Measurements from ENCODE around the gene RBBP4. TPM values are rescaled to one million over a fixed set of nuclear protein-coding genes. Genes with fewer than 3 reads are reported as not detected.
"Not testable (repeated sequence)": the region's sequence is repeated elsewhere in the genome, so short reads cannot be mapped to it uniquely, and the experiment has no call there.

The RBBP4 gene
- total RNA-seq, 1 experiment from 2014 or later: 242 TPM

DNA sequence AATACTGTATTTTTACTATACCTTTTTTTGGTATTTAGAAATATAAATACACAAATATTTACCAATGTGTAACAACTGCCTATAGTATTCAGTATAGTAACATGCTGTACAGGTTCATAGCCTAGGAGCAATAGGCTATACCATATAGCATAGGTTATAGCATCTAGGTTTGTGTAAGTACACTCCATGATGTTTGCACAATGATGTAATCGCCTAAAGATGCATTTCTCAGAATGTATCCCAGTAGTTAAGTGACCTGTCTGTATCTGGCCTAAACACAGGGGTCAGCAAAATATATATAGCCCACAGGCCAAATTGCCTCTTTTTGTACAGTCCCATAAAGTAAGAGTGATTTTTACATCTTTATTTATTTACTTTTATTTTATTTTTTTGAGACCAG lies 24.8 kb upstream of the RBBP4 start:
- CTCF ChIA-PET: no interaction called here
- BruUV-seq (replicated peaks): no TSS peak
- Mint-ChIP-seq H3K27ac (ENCODE audit: unreplicated experiment) (no peak overlapping the region), H3K36me3 (ENCODE audit: insufficient read depth, unreplicated experiment) (peaks cover 10% of the 10 kb centered on the region), H3K4me3 (ENCODE audit: low read depth, unreplicated experiment) (no peak overlapping the region), H3K4me1 (ENCODE audit: low read depth, unreplicated experiment) (no peaks in the 10 kb centered on the region), H3K27me3 (ENCODE audit: unreplicated experiment) (no peaks in the 10 kb centered on the region), H3K9me3 (ENCODE audit: low read depth, unreplicated experiment) (no peaks in the 10 kb centered on the region)
- no peak for DNase-seq
- TF ChIP-seq CTCF (IDR thresholded peaks at IDR 0.05; ENCODE audit: unreplicated experiment): no peak
- intact Hi-C loops (cut with micrococcal nuclease; ENCODE audit: unreplicated experiment): no loop called here

- no peak overlapping the region for H3K4me3 Mint-ChIP-seq (ENCODE audit: low read depth, unreplicated experiment)
- BruUV-seq (replicated peaks): no TSS peak
- no peak for TF ChIP-seq CTCF (IDR thresholded peaks at IDR 0.05; ENCODE audit: unreplicated experiment)
- no peak overlapping the region for H3K27ac Mint-ChIP-seq (ENCODE audit: unreplicated experiment)
- H3K36me3 Mint-ChIP-seq (ENCODE audit: insufficient read depth, unreplicated experiment): peaks cover 10% of the 10 kb centered on the region
- no peaks in the 10 kb centered on the region for H3K9me3 Mint-ChIP-seq (ENCODE audit: low read depth, unreplicated experiment)
- no peak for DNase-seq
- intact Hi-C loops (cut with micrococcal nuclease; ENCODE audit: unreplicated experiment): no loop called here
- no peaks in the 10 kb centered on the region for H3K27me3 Mint-ChIP-seq (ENCODE audit: unreplicated experiment)
- CTCF ChIA-PET: interaction anchor here (0.6 kb wide), 1 partner anchor 19 kb away, joined by 3 read pairs; no protein-coding TSS in a partner anchor
- no peaks in the 10 kb centered on the region for H3K4me1 Mint-ChIP-seq (ENCODE audit: low read depth, unreplicated experiment)
Measured at GRCh38 chr1:32627596-32628162, 23.3 kb upstream of the RBBP4 start.

DNA sequence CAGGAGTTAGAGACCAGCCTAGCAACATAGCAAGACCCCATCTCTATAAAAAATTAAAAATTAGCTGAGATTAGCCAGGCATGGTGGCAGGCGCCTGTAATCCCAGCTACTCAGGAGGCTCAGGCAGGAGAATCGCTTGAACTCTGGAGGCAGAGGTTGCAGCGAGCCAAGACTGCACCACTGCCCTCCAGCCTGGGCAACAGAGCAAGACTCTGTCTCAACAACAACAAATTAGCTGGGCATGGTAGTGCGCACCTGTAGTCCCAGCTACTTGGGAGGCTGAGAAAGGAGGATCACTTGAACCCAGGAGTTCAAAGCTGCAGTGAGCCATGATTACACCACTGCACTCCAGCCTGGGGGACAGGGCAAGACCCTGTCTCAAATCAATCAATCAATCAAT lies 20.8 kb upstream of the RBBP4 start:
- H3K27ac Mint-ChIP-seq (ENCODE audit: unreplicated experiment); H3K4me1 Mint-ChIP-seq (ENCODE audit: low read depth, unreplicated experiment); H3K36me3 Mint-ChIP-seq (ENCODE audit: insufficient read depth, unreplicated experiment); H3K9me3 Mint-ChIP-seq (ENCODE audit: low read depth, unreplicated experiment); H3K4me3 Mint-ChIP-seq (ENCODE audit: low read depth, unreplicated experiment); BruUV-seq (replicated peaks); DNase-seq; H3K27me3 Mint-ChIP-seq (ENCODE audit: unreplicated experiment); CTCF ChIA-PET; intact Hi-C loops (cut with micrococcal nuclease; ENCODE audit: unreplicated experiment): not testable (repeated sequence)

DNA sequence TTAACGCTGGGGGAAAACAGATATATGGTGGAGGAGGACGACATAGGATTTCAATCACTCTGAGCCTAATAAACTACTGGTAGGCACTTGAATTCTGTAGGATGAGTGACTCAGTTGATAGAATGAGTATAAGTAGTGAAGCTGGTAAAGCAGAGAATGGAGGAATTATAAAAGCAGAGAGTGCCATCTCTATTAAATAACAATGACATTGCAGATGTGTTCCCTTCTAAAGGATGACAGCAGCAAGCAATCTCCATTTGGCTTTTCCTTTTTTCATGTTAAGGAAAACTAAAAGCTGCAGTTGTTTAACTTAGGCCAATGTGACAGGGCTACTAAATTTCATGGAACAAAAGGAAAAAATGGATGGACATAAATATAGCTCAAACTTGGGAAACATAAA lies 18.2 kb upstream of the RBBP4 start:
- Mint-ChIP-seq H3K4me3 (ENCODE audit: low read depth, unreplicated experiment) (no peak overlapping the region), H3K9me3 (ENCODE audit: low read depth, unreplicated experiment) (no peaks in the 10 kb centered on the region), H3K36me3 (ENCODE audit: insufficient read depth, unreplicated experiment) (peaks cover 4% of the 10 kb centered on the region), H3K4me1 (ENCODE audit: low read depth, unreplicated experiment) (peaks cover 11% of the 10 kb centered on the region), H3K27ac (ENCODE audit: unreplicated experiment) (no peak overlapping the region), H3K27me3 (ENCODE audit: unreplicated experiment) (no peaks in the 10 kb centered on the region)
- intact Hi-C loops (cut with micrococcal nuclease; ENCODE audit: unreplicated experiment): no loop called here
- BruUV-seq (replicated peaks): no TSS peak
- no peak for TF ChIP-seq CTCF (IDR thresholded peaks at IDR 0.05; ENCODE audit: unreplicated experiment)
- CTCF ChIA-PET: no interaction called here
- no peak for DNase-seq

- H3K27me3 Mint-ChIP-seq (ENCODE audit: unreplicated experiment): no peaks in the 10 kb centered on the region
- no peak for TF ChIP-seq CTCF (IDR thresholded peaks at IDR 0.05; ENCODE audit: unreplicated experiment)
- H3K27ac Mint-ChIP-seq (ENCODE audit: unreplicated experiment): no peak overlapping the region
- H3K9me3 Mint-ChIP-seq (ENCODE audit: low read depth, unreplicated experiment): no peaks in the 10 kb centered on the region
- CTCF ChIA-PET: no interaction called here
- no peak for DNase-seq
- no TSS peak for BruUV-seq (replicated peaks)
- no peak overlapping the region for H3K4me3 Mint-ChIP-seq (ENCODE audit: low read depth, unreplicated experiment)
- intact Hi-C loops (cut with micrococcal nuclease; ENCODE audit: unreplicated experiment): no loop called here
- H3K4me1 Mint-ChIP-seq (ENCODE audit: low read depth, unreplicated experiment): peaks cover 11% of the 10 kb centered on the region
- no peaks in the 10 kb centered on the region for H3K36me3 Mint-ChIP-seq (ENCODE audit: insufficient read depth, unreplicated experiment)
Measured at GRCh38 chr1:32635508-32636277, 15.3 kb upstream of the RBBP4 start.
